NK-92 treated with Interleukin-12 subunit alpha and Interleukin-12 subunit beta, amount 100 ng/mL, for 24 hours (cell line): ENCODE results near the gene PICK1.
"Not testable (repeated sequence)": the region's sequence is repeated elsewhere in the genome, so short reads cannot be mapped to it uniquely, and the experiment has no call there.

Source experiments
- DNase-seq: peaks from one replicate; lab custom pipeline; 2025; lab: John Stamatoyannopoulos, UW

The PICK1 gene

GRCh38 chr22:38075105-38075825, 18.1 kb downstream of the PICK1 start:
- no peak for DNase-seq

- DNase-seq, result no peak
Observed at GRCh38 chr22:38075961-38076360, 18.8 kb downstream of the PICK1 start.

DNA sequence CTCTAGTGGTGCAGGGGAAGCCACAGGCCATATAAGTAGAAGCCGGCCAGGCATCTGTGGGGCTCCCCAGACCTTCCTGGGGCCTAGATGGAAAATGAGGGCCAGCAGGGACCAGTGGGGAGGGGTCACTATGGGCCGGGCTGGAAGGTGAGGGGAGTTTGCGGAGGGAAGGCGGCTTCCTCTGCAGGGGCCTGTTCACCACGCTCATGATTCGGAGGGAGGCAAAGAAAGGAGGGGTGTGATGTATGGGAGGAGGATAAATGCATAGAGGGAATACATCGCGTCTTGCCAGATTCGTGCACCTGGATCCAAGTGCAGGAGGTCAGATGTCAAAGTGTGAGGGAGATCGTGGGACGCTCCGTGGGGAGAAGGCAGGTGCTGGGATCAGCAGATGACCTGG, 19.9 kb downstream of the PICK1 start:
- DNase-seq, result no peak

DNA sequence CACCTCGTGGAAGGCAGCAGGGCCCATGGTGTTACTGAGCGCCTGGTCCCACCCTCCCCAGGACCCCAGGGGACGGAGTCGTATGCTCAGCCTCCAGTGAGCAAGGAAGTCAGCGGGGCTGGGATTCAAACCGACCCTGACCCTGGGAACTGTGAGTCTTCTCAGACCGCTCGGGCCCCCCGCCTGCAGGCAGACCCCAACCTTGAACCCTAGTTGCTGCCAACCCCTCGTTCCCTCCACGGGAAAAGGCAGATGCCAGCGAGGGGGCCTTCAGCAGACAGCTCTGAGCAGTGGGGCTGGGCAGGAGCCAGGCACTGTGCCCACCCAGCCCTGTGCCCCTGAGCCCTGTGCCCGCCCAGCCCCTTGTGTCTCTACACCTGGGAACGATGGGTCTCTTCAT, 20.4 kb downstream of the PICK1 start:
- DNase-seq, result no peak

GRCh38 chr22:38078046-38078840, 21.0 kb downstream of the PICK1 start:
- no peak for DNase-seq

DNA sequence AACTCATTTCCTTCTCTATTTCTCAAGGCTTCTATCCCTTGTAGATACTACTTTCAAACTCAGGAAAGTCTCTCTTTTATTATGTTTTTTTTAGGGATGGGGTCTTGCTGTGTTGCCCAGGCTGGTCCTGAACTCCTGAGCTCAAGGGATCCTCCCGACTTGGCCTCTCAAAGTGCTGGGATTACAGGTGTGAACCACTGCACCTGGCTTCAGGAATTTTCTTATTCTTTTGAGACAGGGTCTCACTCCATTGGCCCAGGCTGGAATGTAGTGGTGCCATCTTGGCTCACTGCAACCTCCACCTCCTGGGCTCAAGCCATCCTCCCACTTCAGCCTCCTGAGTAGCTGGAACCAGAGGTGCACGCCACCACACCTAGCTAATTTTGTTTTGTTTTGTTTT, 22.0 kb downstream of the PICK1 start:
- DNase-seq, result not testable (repeated sequence)

DNA sequence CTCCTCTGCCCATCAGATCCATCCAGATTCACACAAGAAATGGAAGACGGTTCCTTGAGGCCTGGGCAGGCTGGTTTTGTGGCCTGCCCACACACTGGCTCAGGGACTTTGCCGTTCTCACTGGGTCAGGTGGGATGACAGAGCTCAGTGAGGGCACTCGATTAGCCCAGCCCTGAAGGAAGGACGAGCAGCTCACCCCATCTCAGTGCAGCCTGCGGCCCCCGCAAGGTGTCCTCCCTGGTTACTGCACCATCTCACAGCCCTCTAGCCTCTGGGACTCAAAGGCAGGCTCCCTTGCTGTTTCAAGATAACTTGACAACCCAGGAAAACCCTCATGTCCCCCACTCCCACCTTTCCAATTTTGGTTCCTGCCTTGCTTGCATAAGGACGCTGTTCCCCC, 22.6 kb downstream of the PICK1 start:
- no peak for DNase-seq

DNA sequence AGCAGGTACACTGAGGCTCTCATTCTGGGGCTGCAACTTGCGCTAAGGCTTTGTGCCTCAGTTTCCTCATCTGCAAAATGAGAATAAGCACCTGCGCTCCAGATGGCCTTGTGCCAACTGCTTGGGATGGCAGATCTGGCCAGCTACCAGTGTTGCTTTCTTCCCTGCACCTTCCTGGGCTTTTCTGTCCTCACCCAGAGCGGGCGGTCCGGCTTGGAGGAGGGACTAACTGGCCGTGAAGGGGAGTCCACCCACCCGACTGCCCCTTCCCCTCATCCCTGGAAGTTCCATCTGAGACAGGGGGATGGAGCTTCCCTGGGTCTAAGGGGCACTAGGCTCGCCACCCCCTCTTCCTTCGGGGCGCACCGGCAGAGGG, 23.3 kb downstream of the PICK1 start:
- DNase-seq, result no peak

- no peak for DNase-seq
Observed at GRCh38 chr22:38080850-38081635, 23.8 kb downstream of the PICK1 start.

DNA sequence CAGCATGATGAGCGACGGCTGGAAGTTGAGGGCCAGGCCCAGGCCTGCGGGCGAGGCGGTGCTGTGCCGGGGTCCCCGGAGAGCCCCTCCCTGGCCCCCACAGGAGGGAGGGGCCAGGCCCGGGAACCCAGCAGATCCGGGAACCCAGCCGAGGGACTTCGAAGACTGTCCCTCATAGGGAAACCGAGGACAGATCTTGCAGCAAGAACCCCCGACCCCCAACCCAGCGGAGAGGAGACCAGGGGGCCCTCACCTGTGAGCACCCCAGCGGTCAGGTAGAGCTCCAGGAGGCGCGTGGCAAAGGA, 24.4 kb downstream of the PICK1 start:
- DNase-seq, result no peak

DNA sequence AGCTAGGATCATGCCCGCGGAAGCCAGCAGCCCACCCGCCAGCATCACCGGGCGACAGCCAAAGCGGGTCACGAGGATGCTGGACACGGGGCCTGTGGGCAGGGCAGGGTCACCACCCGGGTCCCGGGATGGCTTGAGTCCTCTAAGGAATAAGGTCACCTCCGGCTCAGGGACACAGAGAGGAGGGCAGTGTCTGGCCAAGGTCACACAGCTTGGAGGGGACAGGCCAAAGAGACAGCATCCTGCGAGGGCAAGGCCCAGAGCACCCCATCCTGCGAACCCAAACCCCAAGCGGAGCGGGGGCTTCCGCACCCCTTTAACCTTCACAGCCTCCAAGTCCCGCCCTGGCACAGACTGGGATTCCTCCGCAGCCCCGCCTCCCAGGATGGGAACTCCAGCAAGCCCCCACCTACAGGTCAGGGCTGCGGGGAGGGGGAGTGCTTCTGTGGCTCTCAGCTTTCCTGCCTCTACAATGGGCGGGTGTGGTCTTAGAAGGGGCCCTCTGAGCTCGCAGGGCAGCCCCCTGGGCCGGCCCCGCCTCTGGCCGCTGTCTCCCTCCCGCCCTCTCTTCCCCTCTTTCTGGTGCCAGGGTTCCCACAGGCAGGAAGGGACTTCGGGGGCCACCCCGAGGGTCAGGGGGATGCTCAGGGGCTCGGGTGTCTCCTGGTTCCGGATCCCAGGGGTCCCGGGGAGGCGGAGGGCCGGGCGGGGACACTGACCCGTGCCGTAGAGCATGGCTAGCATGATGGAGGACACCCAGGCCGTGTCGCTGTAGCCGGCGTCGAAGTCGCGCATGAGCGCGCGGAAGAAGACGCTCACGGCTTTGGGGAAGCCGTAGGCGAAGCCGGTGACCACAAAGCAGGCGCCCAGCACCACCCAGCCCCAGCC, 25.0 kb downstream of the PICK1 start:
- DNase-seq, result no peak

- DNase-seq, result no peak
Observed at GRCh38 chr22:38082986-38083710, 25.9 kb downstream of the PICK1 start.

DNA sequence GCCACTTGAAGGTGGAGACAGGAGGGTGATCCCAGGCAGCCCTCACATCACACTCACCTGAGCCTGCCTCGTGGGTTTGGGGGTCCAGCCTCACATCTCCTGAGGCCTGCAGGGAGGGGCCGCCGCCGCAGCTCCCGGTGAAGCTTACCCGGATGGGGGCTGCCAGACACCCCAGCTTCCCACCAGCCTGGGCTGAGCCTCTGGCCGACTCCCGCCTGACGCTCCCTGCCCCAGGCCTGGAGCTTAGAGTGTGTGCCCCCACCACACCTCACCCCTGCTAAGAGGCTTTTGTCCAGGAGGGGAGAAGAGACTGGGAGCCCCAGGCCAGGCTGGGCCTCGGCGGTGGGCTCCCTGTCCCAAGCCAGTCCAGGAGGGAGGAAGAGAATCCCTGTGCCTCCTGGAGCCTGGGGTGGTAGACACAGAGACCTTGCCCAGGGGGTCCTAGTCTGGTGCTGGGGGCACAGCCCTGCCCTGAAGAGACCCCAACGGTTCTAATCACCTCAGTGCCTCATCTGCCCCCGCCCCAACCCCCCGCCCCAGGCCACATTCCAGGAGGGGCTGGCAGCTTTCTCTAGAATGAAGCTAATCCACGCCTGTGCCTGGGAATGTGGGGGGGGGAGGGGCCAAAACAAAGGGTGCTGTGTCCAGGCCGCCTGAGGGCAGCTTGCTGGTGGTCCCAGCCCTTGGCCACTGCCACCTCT, 26.9 kb downstream of the PICK1 start, which contains the start of gene SLC16A8:
Gene SLC16A8, minus strand, starts transcription at position 254 of the 701 bp plus-strand sequence. CDS start 1,311 bp downstream, outside the sequence.
- no peak for DNase-seq

- DNase-seq, result no peak
Observed at GRCh38 chr22:38085056-38085455, 27.9 kb downstream of the PICK1 start.

DNA sequence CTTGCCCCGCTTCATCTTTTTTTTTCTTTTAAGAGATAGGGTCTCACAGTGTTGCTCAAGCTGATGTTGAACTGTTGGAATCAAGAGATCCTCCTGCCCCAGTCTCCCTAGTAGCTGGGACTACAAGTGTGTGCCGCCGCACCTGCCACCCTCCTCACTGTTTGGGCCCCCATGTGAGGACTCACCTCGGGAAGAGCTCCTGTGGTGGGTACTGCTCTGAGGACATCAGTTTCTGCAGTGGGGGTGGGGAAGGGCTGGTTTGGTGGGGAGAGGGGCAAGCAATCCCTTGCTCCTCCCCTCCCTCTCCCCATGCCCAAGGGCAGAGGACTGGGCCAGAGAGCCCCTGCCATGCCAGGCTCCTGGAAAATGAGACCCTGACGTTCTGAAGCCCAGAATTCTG, 28.3 kb downstream of the PICK1 start:
- no peak for DNase-seq

- DNase-seq, result no peak
Observed at GRCh38 chr22:38086001-38086845, 29.0 kb downstream of the PICK1 start.

- no peak for DNase-seq
Observed at GRCh38 chr22:38086942-38087341, 29.7 kb downstream of the PICK1 start.

DNA sequence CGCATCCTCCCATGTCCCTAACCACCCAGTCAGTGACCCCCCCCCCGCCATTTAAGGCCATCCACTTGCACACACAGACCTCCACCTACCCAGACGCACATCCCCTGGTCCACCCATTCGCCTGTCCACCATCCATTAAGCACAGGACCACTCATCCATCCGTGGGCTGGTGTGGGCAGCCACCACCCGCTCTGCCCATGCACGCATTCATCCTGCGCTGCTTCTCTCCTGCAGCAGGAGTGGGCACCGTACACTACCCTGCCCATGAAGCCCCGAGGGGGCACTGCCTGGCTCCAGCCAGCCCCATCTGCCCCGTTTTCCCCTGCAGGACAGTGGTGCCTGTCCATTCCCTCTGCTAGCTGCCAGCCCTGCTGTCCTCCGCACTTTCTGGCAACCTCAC, 30.7 kb downstream of the PICK1 start:
- no peak for DNase-seq

DNA sequence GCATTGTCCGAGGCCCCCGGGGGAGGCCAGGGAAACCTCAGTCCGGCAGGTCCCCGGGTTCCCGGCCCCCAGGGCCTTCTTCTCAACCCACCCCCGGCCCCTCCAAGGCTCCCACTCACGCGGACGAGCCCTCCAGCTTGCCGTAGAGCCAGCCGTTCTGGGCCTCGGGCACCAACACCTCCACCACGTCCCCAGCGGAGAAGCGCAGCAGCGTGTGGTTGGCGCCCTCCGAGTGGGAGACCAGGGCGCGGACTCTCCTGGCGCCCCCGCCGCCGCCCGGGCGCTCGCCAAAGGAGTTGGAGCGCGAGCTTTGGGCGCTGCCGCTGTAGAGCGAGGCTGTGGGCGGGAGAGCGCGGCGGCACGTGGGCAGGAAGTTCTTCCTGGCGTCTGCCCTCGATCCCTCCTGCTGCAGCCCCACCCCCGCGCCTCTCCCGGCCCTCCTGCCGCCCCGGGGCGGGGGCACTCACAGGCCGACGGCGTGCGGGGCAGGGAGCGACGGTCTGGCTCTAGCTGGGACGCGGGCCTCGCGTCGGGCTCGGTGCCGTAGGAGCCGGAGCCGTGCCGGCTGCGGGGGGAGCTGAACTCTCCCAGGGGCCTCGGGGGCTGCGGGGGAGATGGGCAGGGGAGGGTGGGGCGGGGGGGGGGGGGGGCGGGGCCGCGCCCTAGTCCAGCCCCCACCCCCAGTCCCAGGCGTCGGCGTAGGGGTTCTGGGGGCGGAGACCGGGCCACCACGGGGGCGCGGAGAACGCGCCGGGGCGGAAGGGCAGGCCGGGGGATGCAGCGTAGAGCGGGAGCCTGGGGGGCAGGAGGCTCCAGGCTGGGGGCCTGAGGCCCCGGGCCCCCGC, 31.6 kb downstream of the PICK1 start:
- DNase-seq, result no peak
